ENCODE measurements around the gene GLI3.

Gene GLI3

DNA sequence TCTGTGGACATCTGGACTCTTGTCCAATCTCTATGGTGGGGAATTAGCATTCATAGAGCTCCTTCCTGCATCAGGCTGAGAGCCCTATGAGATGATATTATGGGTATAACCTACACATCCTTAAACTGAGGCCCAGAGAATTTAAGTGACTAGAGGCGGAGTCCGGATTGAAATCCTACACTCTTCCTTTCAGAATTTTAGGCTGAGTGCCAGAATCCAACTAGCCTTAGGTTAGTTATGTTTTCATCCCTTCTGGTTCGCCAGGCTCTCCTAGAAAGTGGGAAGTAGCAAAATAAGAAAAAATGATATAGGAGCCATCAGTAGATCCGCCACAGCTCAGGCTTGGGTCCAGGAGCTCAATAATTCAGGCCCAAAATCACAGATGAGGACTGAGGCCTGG lies 212.5 kb downstream of the GLI3 start:
- DNase-seq (ENCODE audit: low spot score), result no peak
- in situ Hi-C loops (cut with MboI; ENCODE audit: low pct_unique_long_range_greater_than_20kb, low sequenced_read_pairs, unreplicated experiment), result no loop called here

DNA sequence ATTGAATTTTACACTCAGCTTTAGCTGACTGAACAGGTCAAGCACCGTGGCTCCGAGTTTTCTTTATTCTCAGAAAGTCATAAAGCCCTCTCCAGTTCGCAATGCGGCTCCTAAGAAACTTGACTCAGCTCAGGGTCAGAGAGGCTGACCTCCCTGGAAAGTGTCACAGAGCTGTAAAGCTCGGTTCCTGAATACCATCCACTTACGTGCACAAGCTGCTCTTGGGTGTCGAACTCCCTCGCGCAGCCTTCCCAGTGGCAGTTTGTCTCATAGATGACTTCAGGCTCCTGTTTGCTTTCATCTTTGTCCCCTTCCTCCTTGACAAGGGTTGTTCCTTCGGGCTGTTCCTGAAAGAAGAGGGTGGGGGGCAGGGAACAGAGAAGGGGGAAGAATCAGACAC lies 213.7 kb downstream of the GLI3 start:
- in situ Hi-C loops (cut with MboI; ENCODE audit: low pct_unique_long_range_greater_than_20kb, low sequenced_read_pairs, unreplicated experiment), result no loop called here
- no peak for DNase-seq (ENCODE audit: low spot score)
- TF ChIP-seq, protein P1, sequence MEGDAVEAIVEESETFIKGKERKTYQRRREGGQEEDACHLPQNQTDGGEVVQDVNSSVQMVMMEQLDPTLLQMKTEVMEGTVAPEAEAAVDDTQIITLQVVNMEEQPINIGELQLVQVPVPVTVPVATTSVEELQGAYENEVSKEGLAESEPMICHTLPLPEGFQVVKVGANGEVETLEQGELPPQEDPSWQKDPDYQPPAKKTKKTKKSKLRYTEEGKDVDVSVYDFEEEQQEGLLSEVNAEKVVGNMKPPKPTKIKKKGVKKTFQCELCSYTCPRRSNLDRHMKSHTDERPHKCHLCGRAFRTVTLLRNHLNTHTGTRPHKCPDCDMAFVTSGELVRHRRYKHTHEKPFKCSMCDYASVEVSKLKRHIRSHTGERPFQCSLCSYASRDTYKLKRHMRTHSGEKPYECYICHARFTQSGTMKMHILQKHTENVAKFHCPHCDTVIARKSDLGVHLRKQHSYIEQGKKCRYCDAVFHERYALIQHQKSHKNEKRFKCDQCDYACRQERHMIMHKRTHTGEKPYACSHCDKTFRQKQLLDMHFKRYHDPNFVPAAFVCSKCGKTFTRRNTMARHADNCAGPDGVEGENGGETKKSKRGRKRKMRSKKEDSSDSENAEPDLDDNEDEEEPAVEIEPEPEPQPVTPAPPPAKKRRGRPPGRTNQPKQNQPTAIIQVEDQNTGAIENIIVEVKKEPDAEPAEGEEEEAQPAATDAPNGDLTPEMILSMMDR (IDR thresholded peaks at IDR 0.05; ENCODE audit: extremely low read depth, insufficient read depth, missing control alignments), result no peak

More for the DNA sequence above, 212.5 kb downstream of the GLI3 start:
- TF ChIP-seq, protein P1 (IDR thresholded peaks at IDR 0.05; ENCODE audit: extremely low read depth, insufficient read depth, missing control alignments), result no peak

DNA sequence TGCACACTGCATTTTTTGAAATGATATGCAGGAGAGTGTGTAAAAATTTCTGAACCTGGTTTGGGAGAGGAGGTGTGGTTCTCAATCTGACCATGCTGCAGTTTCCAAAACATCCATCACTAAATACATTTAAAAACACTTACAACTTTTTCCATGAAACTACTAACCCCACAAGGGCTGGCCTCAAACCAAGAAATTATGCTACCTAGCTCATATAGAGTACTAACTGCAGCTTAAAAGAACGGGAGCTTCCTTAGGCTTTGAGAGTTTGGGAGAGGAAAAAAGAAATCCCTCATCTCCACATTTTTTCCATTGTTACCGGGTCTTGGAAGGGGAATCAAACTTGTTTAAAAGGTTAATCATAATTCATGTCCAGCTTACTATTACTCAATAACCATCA lies 214.2 kb downstream of the GLI3 start:
- in situ Hi-C loops (cut with MboI; ENCODE audit: low pct_unique_long_range_greater_than_20kb, low sequenced_read_pairs, unreplicated experiment), result no loop called here
- TF ChIP-seq, protein P1 (IDR thresholded peaks at IDR 0.05; ENCODE audit: extremely low read depth, insufficient read depth, missing control alignments), result no peak
- no peak for DNase-seq (ENCODE audit: low spot score)

DNA sequence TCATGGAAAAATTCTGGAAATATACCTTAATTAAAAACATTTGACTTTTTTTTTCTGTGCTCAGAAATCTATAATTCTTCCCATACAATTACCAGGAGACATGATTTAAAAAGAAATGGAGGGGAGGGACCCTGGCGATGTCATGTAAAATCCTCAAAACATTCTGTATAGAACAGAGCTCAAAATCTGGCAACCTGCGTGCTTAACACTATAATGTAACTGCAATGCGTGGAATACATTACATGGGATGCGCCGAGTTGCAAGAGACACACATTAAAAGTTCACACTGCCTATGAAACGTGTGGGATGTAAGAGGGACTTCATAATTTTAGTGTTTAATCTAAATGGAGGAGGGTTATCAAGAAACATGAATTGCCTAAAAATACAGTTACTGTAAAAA lies 215.0 kb downstream of the GLI3 start:
- no peak for DNase-seq (ENCODE audit: low spot score)
- TF ChIP-seq, protein P1 (IDR thresholded peaks at IDR 0.05; ENCODE audit: extremely low read depth, insufficient read depth, missing control alignments), result no peak
- in situ Hi-C loops (cut with MboI; ENCODE audit: low pct_unique_long_range_greater_than_20kb, low sequenced_read_pairs, unreplicated experiment), result no loop called here

DNA sequence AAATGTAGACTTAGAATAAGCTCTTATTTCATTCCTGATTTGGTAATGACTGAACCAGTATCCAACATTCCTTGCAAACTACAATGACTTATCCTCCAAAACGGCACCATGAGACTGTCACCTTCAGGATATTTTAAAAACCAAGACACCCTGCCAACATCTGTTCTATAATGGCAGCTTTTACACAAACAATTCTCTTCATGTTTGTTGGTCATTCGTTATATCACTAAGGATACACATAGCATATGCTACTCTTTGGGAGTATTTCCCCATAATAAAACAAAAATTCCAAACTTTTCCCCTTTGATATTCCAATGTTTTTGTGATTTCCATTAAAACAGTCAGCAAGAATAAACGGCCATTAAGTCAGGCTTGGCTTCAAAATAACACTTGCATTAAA lies 215.4 kb downstream of the GLI3 start:
- TF ChIP-seq, protein P1 (IDR thresholded peaks at IDR 0.05; ENCODE audit: extremely low read depth, insufficient read depth, missing control alignments), result no peak
- DNase-seq (ENCODE audit: low spot score), result no peak
- in situ Hi-C loops (cut with MboI; ENCODE audit: low pct_unique_long_range_greater_than_20kb, low sequenced_read_pairs, unreplicated experiment), result no loop called here

DNA sequence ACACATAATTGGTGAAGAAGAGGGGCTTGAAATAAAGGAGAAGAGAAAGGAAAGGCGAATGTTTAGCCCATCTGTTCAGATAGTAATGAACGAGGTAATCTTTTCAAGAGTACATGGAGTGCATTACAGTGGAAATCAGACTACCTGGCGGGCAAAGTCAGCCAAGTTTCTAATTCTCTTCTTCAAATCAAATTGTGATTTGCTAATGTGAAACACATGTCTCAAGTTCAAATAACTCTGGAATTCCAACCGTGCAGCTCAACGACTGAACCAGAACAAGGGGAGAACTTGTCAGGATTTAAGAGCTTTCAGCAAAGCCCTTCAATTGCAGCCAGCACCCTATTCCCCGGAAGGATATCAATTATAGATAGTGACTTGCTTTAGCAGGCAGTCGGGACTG lies 216.9 kb downstream of the GLI3 start:
- DNase-seq (ENCODE audit: low spot score), result no peak
- TF ChIP-seq, protein P1 (IDR thresholded peaks at IDR 0.05; ENCODE audit: extremely low read depth, insufficient read depth, missing control alignments), result no peak
- in situ Hi-C loops (cut with MboI; ENCODE audit: low pct_unique_long_range_greater_than_20kb, low sequenced_read_pairs, unreplicated experiment), result no loop called here

Data from GM13977 (cell line).